ENCODE results near the gene DSCAML1.
A peak's percentile ranks its signal among the peaks of the same experiment; 100 is the strongest.

GRCh38 chr11:117426297-117426685 is 370.7 kb downstream of the DSCAML1 start:
- peak; percentile 84 to 95 (median 87) for TF ChIP-seq CTCF (IDR thresholded peaks at IDR 0.05)
- TF ChIP-seq POLR2A (IDR thresholded peaks at IDR 0.05): no peak

Measured in uterus (tissue), 2 donors.